HUES6 (cell line): ENCODE measurements around the gene KCNMB1.

Experiments
- H3K27ac ChIP-seq: 2 replicates; pipeline ENCODE4 v1.7.0; 2013; ENCODE audit warnings: low read depth, mild to moderate bottlenecking, low read length, inconsistent platforms
- H3K27me3 ChIP-seq: 2 replicates; pipeline ENCODE4 v1.6.1; 2013; ENCODE audit warnings: low read length; ENCODE audit not compliant: control insufficient read depth, insufficient read depth
- H3K36me3 ChIP-seq: 2 replicates; pipeline ENCODE4 v1.6.1; 2013; ENCODE audit warnings: low read length; ENCODE audit not compliant: control insufficient read depth, insufficient read depth
- H3K4me1 ChIP-seq: 2 replicates; pipeline ENCODE4 v1.6.1; 2013; ENCODE audit warnings: low read length; ENCODE audit not compliant: control insufficient read depth, insufficient read depth
- H3K4me3 ChIP-seq: 2 replicates; pipeline ENCODE4 v1.5.1; 2013; ENCODE audit warnings: low read depth, low read length
- H3K9ac ChIP-seq: one replicate; pipeline ENCODE4 v1.6.1; 2013; ENCODE audit warnings: mild to moderate bottlenecking, low read length
- H3K9me3 ChIP-seq: 2 replicates; pipeline ENCODE4 v1.6.1; 2013; ENCODE audit warnings: low read depth, low read length; ENCODE audit not compliant: control insufficient read depth, insufficient read depth

The KCNMB1 gene

GRCh38 chr5:170427672-170428236 lies 38.6 kb upstream of the KCNMB1 start:
- Histone ChIP-seq H3K9ac (no peak overlapping the region), H3K4me3 (no peak overlapping the region), H3K27ac (no peak overlapping the region), H3K9me3 (peaks cover under 1% of the 10 kb centered on the region; the same call in 1 of the 2 replicates), H3K4me1 (0 out of 2 replicates have a peak, but pooled peaks cover 3% of the 10 kb centered on the region), H3K36me3 (no peaks in the 10 kb centered on the region), H3K27me3 (no peaks in the 10 kb centered on the region)

- H3K27ac ChIP-seq, result no peak overlapping the region
- no peak overlapping the region for H3K9ac ChIP-seq
- H3K36me3 ChIP-seq, result no peaks in the 10 kb centered on the region
- H3K27me3 ChIP-seq, result no peaks in the 10 kb centered on the region
- H3K9me3 ChIP-seq, result no peaks in the 10 kb centered on the region
- H3K4me1 ChIP-seq, result 0 out of 2 replicates have a peak, but pooled peaks cover 3% of the 10 kb centered on the region
- no peak overlapping the region for H3K4me3 ChIP-seq
These were observed 37.6 kb upstream of the KCNMB1 start for GRCh38 chr5:170426786-170427185.

DNA sequence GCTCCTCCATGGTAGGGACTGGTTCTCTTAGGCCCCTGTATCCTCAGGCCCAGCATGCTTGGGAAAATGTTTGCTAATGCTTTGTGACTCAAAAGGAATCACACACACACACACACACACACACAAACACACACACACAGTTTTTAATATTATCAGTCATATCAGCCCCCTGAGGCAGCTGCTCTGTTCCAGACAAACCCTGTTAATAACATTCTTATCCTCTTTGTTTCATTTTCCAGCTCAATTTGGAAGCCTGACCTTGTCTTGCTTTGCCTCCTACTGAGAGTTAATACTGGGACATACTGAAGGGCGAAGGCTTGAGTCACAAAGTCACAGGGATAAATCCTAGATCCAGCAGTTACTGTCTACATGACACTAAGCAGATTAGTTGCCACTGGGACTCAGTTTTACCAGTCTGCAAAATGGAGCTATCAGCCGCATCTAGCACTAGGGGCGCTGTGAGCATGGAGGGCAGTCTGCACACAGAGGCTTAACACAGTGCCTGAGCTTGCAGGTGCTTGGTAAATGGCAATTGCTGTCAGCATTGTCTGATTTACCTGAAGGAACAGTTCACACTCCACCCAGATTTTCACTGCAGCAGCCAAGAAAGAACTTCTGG lies 37.1 kb upstream of the KCNMB1 start:
- Histone ChIP-seq H3K9me3 (no peaks in the 10 kb centered on the region), H3K9ac (no peak overlapping the region), H3K4me1 (0 out of 2 replicates have a peak, but pooled peaks cover 3% of the 10 kb centered on the region), H3K4me3 (no peak overlapping the region), H3K27me3 (no peaks in the 10 kb centered on the region), H3K36me3 (no peaks in the 10 kb centered on the region), H3K27ac (no peak overlapping the region)

- no peak overlapping the region for H3K27ac ChIP-seq
- no peaks in the 10 kb centered on the region for H3K9me3 ChIP-seq
- H3K4me3 ChIP-seq, result no peak overlapping the region
- H3K27me3 ChIP-seq, result no peaks in the 10 kb centered on the region
- no peak overlapping the region for H3K9ac ChIP-seq
- H3K36me3 ChIP-seq, result no peaks in the 10 kb centered on the region
- peaks cover 5% of the 10 kb centered on the region; the same call in 1 of the 2 replicates for H3K4me1 ChIP-seq
These were observed 36.6 kb upstream of the KCNMB1 start for GRCh38 chr5:170425731-170426130.

DNA sequence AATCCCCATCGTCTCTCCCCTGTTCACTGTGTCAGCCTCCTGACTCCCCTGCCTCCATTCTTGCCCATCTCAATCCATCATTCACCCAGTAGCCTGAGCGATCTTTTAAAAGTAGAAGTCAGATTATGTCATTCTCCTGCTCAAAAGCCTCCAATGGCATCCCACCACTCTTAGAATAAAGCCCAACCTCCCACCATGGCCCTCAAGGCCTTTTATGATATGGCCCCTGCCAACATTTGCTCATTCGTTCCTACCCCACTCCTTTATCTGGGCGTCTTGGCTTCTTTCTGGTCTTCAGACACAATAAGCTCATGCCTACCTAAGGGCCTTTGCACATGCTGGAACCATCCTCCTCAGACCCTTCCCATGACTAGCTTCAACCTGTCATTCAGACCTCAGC lies 35.5 kb upstream of the KCNMB1 start:
- Histone ChIP-seq H3K4me3 (no peak overlapping the region), H3K9ac (no peak overlapping the region), H3K9me3 (no peaks in the 10 kb centered on the region), H3K4me1 (peaks cover 5% of the 10 kb centered on the region; the same call in 1 of the 2 replicates), H3K36me3 (no peaks in the 10 kb centered on the region), H3K27ac (no peak overlapping the region), H3K27me3 (no peaks in the 10 kb centered on the region)

DNA sequence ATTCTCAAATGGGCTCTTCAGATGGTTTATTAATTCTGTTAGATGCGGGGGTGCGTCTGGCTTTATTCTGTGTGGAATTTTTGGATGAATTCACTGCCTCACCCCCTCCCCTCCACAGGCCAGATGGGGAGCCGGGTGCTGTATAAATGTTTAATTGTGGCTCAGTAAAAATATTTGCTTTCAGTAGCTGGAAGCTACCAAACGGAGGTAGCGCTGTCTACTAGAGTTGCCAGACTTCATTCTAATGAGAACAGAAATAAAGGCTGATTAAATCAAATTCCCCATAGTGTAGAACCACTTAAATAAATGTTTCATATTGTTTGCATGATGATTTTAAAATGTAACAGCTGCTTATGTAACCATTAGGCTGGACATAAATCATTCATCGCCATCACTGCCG lies 34.5 kb upstream of the KCNMB1 start:
- no peaks in the 10 kb centered on the region for H3K27me3 ChIP-seq
- H3K4me3 ChIP-seq, result no peak overlapping the region
- no peaks in the 10 kb centered on the region for H3K9me3 ChIP-seq
- H3K4me1 ChIP-seq, result peaks cover 5% of the 10 kb centered on the region; the same call in 1 of the 2 replicates
- no peak overlapping the region for H3K27ac ChIP-seq
- H3K36me3 ChIP-seq, result no peaks in the 10 kb centered on the region
- H3K9ac ChIP-seq, result no peak overlapping the region

GRCh38 chr5:170421826-170422225 lies 32.7 kb upstream of the KCNMB1 start:
- Histone ChIP-seq H3K27me3 (no peaks in the 10 kb centered on the region), H3K27ac (no peak overlapping the region), H3K4me1 (peaks cover 2% of the 10 kb centered on the region; the same call in 1 of the 2 replicates), H3K36me3 (no peaks in the 10 kb centered on the region), H3K9ac (no peak overlapping the region), H3K9me3 (no peaks in the 10 kb centered on the region), H3K4me3 (no peak overlapping the region)

- H3K4me1 ChIP-seq, result peaks cover 2% of the 10 kb centered on the region; the same call in 1 of the 2 replicates
- H3K9ac ChIP-seq, result no peak overlapping the region
- no peak overlapping the region for H3K27ac ChIP-seq
- H3K4me3 ChIP-seq, result no peak overlapping the region
- H3K36me3 ChIP-seq, result no peaks in the 10 kb centered on the region
- no peaks in the 10 kb centered on the region for H3K27me3 ChIP-seq
- H3K9me3 ChIP-seq, result no peaks in the 10 kb centered on the region
These were observed 31.7 kb upstream of the KCNMB1 start for GRCh38 chr5:170420806-170421412.

DNA sequence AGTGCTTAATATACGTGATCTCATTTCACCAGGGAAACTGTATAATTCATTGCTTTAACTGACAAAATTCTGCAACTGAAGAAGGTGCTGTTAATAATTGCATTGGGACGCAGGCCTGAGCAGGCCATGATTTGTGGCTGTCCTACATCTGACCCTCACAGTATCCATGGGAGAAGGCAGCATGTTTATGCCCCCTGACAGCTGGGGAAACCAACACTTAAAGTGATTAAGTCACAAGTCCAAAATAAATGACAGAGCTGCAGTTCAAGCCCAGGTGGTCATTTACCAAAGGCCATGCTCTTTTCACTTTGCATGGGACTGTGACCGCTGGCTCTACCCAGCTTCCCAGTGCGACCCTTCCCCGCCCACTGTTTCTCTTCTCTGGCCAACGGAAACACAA lies 30.5 kb upstream of the KCNMB1 start:
- no peak overlapping the region for H3K27ac ChIP-seq
- H3K4me1 ChIP-seq, result peaks cover 2% of the 10 kb centered on the region; the same call in 1 of the 2 replicates
- H3K36me3 ChIP-seq, result no peaks in the 10 kb centered on the region
- no peaks in the 10 kb centered on the region for H3K27me3 ChIP-seq
- no peak overlapping the region for H3K4me3 ChIP-seq
- no peaks in the 10 kb centered on the region for H3K9me3 ChIP-seq
- no peak overlapping the region for H3K9ac ChIP-seq

- Histone ChIP-seq H3K9ac (no peak overlapping the region), H3K27me3 (no peaks in the 10 kb centered on the region), H3K27ac (no peak overlapping the region), H3K36me3 (no peaks in the 10 kb centered on the region), H3K4me1 (peaks cover 2% of the 10 kb centered on the region; the same call in 1 of the 2 replicates), H3K9me3 (no peaks in the 10 kb centered on the region), H3K4me3 (no peak overlapping the region)
These were observed 29.6 kb upstream of the KCNMB1 start for GRCh38 chr5:170418736-170419135.

- H3K9ac ChIP-seq, result no peak overlapping the region
- H3K36me3 ChIP-seq, result no peaks in the 10 kb centered on the region
- H3K4me3 ChIP-seq, result no peak overlapping the region
- H3K4me1 ChIP-seq, result peaks cover 2% of the 10 kb centered on the region; the same call in 1 of the 2 replicates
- no peaks in the 10 kb centered on the region for H3K9me3 ChIP-seq
- H3K27me3 ChIP-seq, result no peaks in the 10 kb centered on the region
- H3K27ac ChIP-seq, result no peak overlapping the region
These were observed 27.4 kb upstream of the KCNMB1 start for GRCh38 chr5:170416526-170416925.
